Lower leg skin (tissue), 4 donors: ENCODE data around the gene CA10. TPM values are rescaled to one million over a fixed set of nuclear protein-coding genes. Genes with fewer than 3 reads are reported as not detected.

ENCODE experiments used
- DNase-seq, 2 donors: peaks; one replicate each; pipeline ENCODE4 v3.0.0-alpha.2; 2019; ENCODE audit warnings: low spot score in 2 of 2
- H3K4me3 ChIP-seq: fragments of 200-600 bp; sonication (generic); 2 replicates; pipeline ENCODE4 v1.5.1; 2017; ENCODE audit warnings: mild to moderate bottlenecking, low read depth; ENCODE audit not compliant: poor library complexity, severe bottlenecking
- POLR2A ChIP-seq, 2 donors: fragments of 450-650 bp; IDR thresholded peaks; one replicate each; pipeline ENCODE4 v1.6.1; 2016 to 2017; ENCODE audit warnings: antibody characterized with exemption in 2 of 2, mild to moderate bottlenecking in 1 of 2, moderate library complexity in 1 of 2
- WGBS, 2 donors: methylation state at CpG; one replicate each; pipeline ENCODE4 v1.1.5; 2018; 5-methylcytosine and 5-hydroxymethylcytosine counted together
- intact Hi-C: fragments of 100-400 bp; cut with DNase I; formaldehyde crosslinking; loops from one replicate; pipeline ENCODE4 v1.15.0; 2023; ENCODE audit warnings: low total_unique reads
- total RNA-seq, 4 donors: library from RNA; depleted of rRNA; stranded (reverse); fragments of >200 nt; gene quantifications; one replicate each; pipeline ENCODE4 v1.1.0, GENCODE V29; 2016
- TF ChIP-seq, protein P1 (sequence below), 3 donors: fragments of 450-650 bp; IDR thresholded peaks; one replicate each; pipeline ENCODE4 v1.5.1; 2016; ENCODE audit warnings: antibody characterized with exemption in 3 of 3, mild to moderate bottlenecking in 3 of 3, moderate library complexity in 2 of 3

The CA10 gene
- total RNA-seq, 4 donors from 2014 or later: not detected

DNA sequence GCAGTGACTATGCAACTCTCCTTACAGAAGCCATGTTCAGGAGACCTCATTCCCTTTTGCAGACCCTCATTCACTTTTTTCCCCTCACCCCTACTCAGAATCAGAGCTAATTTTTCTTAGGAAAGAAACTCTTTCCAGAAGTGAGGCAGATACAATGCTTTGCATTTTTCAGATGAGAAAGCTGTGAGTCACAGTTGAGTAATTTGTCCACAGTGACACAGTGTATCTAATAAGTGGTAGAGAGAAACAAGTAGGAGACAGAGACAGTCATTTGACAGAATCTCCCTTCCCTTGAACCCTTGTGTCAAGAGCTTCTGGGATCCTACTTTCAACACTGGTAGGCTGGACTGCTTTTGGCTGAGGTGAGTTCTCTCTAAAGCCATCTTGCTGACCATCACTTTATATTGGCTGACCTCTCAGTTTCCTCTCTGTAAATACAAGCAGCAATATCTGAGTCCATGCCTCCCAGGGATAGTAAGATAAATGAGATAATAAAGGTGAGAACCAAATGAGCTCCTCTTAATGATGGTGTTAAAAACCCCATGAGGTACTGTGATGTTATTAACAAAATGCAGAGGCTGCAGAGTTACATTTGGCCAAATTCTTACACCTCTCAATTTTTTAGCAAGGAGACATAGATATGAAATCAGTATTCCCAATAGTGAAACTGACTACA is 130.8 kb downstream of the CA10 start:
- intact Hi-C loops: no loop called here
- no peak for TF ChIP-seq POLR2A (IDR thresholded peaks at IDR 0.05)
- TF ChIP-seq, protein P1, sequence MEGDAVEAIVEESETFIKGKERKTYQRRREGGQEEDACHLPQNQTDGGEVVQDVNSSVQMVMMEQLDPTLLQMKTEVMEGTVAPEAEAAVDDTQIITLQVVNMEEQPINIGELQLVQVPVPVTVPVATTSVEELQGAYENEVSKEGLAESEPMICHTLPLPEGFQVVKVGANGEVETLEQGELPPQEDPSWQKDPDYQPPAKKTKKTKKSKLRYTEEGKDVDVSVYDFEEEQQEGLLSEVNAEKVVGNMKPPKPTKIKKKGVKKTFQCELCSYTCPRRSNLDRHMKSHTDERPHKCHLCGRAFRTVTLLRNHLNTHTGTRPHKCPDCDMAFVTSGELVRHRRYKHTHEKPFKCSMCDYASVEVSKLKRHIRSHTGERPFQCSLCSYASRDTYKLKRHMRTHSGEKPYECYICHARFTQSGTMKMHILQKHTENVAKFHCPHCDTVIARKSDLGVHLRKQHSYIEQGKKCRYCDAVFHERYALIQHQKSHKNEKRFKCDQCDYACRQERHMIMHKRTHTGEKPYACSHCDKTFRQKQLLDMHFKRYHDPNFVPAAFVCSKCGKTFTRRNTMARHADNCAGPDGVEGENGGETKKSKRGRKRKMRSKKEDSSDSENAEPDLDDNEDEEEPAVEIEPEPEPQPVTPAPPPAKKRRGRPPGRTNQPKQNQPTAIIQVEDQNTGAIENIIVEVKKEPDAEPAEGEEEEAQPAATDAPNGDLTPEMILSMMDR (IDR thresholded peaks at IDR 0.05): no peak
- no peak overlapping the region for H3K4me3 ChIP-seq
- DNase-seq: no peak

DNA sequence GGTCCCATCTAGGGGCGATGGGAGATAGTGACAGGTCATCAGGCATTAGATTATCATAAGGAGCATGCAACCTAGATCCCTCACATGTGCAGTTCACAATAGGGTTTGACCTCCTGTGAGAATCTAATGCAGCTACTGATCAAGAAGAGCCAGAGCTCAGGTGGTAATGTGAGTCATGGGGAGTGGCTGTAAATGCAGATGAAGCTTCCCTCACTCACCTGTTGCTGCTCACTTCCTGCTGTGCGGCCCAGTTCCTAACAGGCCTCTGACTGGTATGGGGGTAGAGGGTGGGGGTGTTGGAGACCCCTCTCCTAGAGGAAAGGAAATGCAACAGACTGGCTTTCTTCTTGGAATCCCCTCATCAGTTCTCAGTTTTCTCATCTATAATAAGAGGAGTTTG is 131.4 kb downstream of the CA10 start:
- WGBS, 2 donors: 63 to 86% methylated on average over 2 of the region's 2 CpGs
- no peak for DNase-seq
- TF ChIP-seq, protein P1 (IDR thresholded peaks at IDR 0.05): no peak
- no peak for TF ChIP-seq POLR2A (IDR thresholded peaks at IDR 0.05)
- no peak overlapping the region for H3K4me3 ChIP-seq
- intact Hi-C loops: no loop called here

DNA sequence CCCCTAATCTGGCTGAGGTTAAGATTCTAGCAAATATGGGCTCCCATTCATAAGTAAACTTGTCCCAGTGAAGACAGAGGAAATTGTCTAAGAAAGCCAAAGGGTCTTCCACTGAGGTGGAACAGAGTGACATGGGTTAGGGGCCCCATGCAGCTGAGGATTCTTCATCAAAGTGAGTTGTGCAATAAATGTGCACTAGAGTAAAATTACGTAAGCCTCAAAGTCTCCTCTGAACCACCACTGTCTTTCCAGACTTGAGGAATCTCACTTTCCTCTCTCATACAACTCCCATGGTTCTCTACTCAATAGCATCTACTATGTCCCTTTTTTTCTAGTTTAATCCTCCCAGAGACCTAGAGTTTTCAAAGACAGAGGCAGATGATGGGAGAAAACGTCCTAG is 132.4 kb downstream of the CA10 start:
- no peak for DNase-seq
- TF ChIP-seq POLR2A (IDR thresholded peaks at IDR 0.05): no peak
- TF ChIP-seq, protein P1 (IDR thresholded peaks at IDR 0.05): no peak
- no peak overlapping the region for H3K4me3 ChIP-seq
- intact Hi-C loops: no loop called here
- 67 to 72% methylated on average over 2 of the region's 2 CpGs for WGBS, 2 donors

DNA sequence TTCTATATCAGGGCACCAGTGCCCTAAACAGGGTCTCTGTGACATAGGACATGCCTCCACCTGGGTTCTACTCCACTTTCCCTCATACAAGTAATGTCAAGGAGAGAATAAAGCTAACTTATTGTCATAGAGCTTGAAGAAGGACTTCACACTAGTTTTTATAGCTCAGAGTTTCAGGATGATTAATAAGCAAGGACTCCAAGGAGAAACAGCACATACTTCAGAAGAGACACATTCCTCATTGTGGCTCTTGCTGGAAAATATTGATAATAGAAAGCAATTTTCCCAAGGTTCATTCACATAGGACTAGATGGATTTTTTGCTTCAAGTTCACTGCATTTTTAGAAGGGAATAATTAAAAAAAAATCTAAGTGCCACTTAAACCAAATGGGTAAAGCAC is 133.3 kb downstream of the CA10 start:
- TF ChIP-seq, protein P1 (IDR thresholded peaks at IDR 0.05): no peak
- no peak for TF ChIP-seq POLR2A (IDR thresholded peaks at IDR 0.05)
- no peak overlapping the region for H3K4me3 ChIP-seq
- no peak for DNase-seq
- intact Hi-C loops: no loop called here

DNA sequence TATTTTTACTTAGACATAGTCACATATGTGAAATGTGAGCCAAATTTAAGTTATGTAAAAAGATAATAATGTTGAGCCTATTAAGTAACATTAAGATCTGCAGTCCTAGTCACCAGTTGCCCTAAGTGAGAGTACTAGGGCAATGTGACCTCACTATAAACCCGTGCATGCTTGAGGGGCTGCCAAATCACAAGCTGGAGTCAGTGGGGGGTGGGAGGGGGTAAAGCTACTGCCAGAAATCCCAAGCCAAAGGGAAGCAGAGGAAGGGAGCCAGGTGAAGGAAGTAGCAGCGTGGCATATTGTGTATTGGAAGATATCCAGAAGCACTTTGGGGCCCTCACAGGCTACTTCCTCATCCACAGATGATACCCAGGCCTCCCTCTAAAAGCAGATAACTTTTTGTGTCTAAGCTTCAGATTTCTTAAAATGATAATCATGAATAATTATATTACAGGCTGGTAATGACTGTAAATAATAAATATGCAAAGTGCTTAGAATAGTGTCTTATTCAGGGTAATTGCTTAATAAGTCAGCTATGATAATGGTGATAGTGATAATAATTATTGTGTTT is 134.1 kb downstream of the CA10 start:
- intact Hi-C loops: no loop called here
- H3K4me3 ChIP-seq: no peak overlapping the region
- WGBS, 2 donors: 26 to 33% methylated on average over 2 of the region's 2 CpGs
- DNase-seq: no peak
- TF ChIP-seq, protein P1 (IDR thresholded peaks at IDR 0.05): no peak
- no peak for TF ChIP-seq POLR2A (IDR thresholded peaks at IDR 0.05)

DNA sequence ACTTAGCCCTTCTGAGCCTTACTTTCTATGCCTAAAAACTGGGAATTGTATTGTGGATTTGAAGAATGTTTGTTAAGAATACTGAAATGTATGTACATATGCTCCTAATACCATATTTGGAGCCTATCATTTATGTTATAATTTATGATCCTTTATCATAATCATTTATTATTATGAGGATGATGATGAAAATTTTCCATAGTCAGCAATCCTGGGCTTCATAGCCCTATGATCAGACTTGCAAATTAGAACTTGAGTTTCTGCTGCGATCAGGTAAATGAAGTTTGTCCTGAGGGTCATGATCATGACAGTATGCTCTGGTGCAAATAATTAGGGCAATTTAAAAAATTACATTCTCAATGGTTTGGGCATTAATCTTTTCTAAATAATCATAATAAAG is 147.4 kb downstream of the CA10 start:
- intact Hi-C loops: no loop called here
- DNase-seq: no peak
- TF ChIP-seq POLR2A (IDR thresholded peaks at IDR 0.05): no peak
- TF ChIP-seq, protein P1 (IDR thresholded peaks at IDR 0.05): no peak
- H3K4me3 ChIP-seq: no peak overlapping the region
- WGBS, 2 donors: 93 to 95% methylated on average over 1 of the region's 1 CpG
